Measurements from ENCODE around the gene GPC6.

The GPC6 gene

DNA sequence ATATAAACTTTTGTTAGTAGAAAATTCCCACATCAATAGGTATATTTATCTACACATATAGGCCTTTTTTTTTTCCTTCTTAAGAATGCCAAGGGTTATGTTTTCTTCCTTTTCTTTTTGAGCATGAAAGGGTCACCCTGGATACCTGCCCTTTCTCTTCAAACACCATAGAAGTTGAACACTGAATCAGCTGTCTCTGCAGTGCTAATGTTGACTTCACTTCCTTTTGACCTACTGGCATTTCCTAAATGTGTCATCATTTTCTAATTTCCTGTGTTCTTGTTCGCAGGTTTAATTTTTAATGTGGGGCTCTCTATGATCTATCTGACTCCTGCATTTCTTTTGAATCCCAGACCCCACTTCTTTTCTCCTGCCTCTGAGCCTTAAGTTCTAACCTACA, 532.0 kb downstream of the GPC6 start:
- Histone ChIP-seq H3K4me1 (ENCODE audit: control insufficient read depth, insufficient read depth, low read length) (no peaks in the 10 kb centered on the region), H3K36me3 (ENCODE audit: control insufficient read depth in 2 of 2, insufficient read depth in 1 of 2, low read length in 2 of 2) (no peaks in the 10 kb centered on the region), H3K4me3 (ENCODE audit: low read depth, low read length) (no peak overlapping the region), H3K9me3 (ENCODE audit: control insufficient read depth, insufficient read depth, low read depth, low read length) (no peaks in the 10 kb centered on the region), H3K27ac (ENCODE audit: extremely low read depth, low read depth, low read length) (no peak overlapping the region)
- ChIA-PET POLR2A (no interaction called here), CTCF (no interaction called here)
- no peak for TF ChIP-seq ZNF202 (tag by site-specific recombination; IDR thresholded peaks at IDR 0.05; ENCODE audit: borderline replicate concordance)
- TF ChIP-seq HOXA7 (CRISPR knock-in tag; IDR thresholded peaks at IDR 0.05; ENCODE audit: borderline replicate concordance), result no peak
- TF ChIP-seq HOXD13 (CRISPR knock-in tag; IDR thresholded peaks at IDR 0.05; ENCODE audit: borderline replicate concordance), result no peak
- TF ChIP-seq ZNF791 (tag by site-specific recombination; IDR thresholded peaks at IDR 0.05), result no peak
- TF ChIP-seq ZBTB8A (tag by site-specific recombination; IDR thresholded peaks at IDR 0.05), result no peak
- no peak for TF ChIP-seq TCF7L2 (IDR thresholded peaks at IDR 0.05; ENCODE audit: borderline replicate concordance, low read depth, low read length)
- TF ChIP-seq ZNF473 (tag by site-specific recombination; IDR thresholded peaks at IDR 0.05), result no peak
- TF ChIP-seq ZNF701 (tag by site-specific recombination; IDR thresholded peaks at IDR 0.05), result no peak
- TF ChIP-seq GFI1B (tag by site-specific recombination; IDR thresholded peaks at IDR 0.05), result no peak
- TF ChIP-seq, protein P1, sequence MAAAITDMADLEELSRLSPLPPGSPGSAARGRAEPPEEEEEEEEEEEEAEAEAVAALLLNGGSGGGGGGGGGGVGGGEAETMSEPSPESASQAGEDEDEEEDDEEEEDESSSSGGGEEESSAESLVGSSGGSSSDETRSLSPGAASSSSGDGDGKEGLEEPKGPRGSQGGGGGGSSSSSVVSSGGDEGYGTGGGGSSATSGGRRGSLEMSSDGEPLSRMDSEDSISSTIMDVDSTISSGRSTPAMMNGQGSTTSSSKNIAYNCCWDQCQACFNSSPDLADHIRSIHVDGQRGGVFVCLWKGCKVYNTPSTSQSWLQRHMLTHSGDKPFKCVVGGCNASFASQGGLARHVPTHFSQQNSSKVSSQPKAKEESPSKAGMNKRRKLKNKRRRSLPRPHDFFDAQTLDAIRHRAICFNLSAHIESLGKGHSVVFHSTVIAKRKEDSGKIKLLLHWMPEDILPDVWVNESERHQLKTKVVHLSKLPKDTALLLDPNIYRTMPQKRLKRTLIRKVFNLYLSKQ (tag by site-specific recombination; IDR thresholded peaks at IDR 0.05; ENCODE audit: borderline replicate concordance), result no peak
- TF ChIP-seq ZNF211 (tag by site-specific recombination; IDR thresholded peaks at IDR 0.05; ENCODE audit: low read depth), result no peak
- no peak for TF ChIP-seq ZBTB48 (tag by site-specific recombination; IDR thresholded peaks at IDR 0.05)
- no peak for TF ChIP-seq ZNF423 (tag by site-specific recombination; IDR thresholded peaks at IDR 0.05)
- TF ChIP-seq, protein P2, sequence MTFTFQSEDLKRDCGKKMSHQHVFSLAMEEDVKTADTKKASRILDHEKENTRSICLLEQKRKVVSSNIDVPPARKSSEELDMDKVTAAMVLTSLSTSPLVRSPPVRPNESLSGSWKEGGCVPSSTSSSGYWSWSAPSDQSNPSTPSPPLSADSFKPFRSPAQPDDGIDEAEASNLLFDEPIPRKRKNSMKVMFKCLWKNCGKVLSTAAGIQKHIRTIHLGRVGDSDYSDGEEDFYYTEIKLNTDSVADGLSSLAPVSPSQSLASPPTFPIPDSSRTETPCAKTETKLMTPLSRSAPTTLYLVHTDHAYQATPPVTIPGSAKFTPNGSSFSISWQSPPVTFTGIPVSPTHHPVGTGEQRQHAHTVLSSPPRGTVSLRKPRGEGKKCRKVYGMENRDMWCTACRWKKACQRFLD (tag by site-specific recombination; IDR thresholded peaks at IDR 0.05), result no peak
- TF ChIP-seq, protein P3, sequence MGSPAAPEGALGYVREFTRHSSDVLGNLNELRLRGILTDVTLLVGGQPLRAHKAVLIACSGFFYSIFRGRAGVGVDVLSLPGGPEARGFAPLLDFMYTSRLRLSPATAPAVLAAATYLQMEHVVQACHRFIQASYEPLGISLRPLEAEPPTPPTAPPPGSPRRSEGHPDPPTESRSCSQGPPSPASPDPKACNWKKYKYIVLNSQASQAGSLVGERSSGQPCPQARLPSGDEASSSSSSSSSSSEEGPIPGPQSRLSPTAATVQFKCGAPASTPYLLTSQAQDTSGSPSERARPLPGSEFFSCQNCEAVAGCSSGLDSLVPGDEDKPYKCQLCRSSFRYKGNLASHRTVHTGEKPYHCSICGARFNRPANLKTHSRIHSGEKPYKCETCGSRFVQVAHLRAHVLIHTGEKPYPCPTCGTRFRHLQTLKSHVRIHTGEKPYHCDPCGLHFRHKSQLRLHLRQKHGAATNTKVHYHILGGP (tag by site-specific recombination; IDR thresholded peaks at IDR 0.05), result no peak
- TF ChIP-seq, protein P4, sequence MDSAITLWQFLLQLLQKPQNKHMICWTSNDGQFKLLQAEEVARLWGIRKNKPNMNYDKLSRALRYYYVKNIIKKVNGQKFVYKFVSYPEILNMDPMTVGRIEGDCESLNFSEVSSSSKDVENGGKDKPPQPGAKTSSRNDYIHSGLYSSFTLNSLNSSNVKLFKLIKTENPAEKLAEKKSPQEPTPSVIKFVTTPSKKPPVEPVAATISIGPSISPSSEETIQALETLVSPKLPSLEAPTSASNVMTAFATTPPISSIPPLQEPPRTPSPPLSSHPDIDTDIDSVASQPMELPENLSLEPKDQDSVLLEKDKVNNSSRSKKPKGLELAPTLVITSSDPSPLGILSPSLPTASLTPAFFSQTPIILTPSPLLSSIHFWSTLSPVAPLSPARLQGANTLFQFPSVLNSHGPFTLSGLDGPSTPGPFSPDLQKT (IDR thresholded peaks at IDR 0.05; ENCODE audit: borderline replicate concordance, low read depth, low read length), result no peak

DNA sequence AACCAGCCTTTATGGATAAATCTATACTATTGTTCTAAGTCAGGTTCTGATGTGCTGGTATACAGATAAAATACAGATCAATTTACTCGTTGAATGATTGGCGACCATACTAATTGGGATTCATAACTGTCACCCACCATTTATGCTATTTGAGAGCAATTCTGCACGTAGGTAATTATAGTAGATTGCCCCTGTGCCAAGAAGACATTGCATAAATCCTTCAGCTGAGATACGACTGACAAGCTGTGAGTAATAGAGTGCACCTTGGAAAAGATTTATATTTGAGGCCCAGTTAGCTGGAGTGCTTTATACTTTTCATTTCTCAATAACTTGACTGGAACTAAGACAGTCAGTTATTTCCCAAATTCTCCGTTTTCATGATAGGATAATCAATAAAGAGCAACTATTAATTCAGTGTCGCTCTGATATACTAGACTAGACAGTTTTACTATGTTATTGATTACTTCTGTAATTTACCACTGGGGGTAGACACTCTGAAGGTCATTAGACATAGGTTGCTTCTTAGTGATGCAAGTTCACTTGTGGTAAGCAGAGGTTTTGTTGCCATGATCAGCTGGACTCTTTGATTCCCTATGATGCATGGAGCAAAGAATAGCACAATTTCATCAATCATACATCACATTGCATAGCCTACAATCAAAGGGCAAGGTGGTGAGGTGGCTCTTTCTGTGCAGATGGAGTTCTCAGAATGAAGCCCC, 536.3 kb downstream of the GPC6 start:
- no peaks in the 10 kb centered on the region for H3K9me3 ChIP-seq (ENCODE audit: control insufficient read depth, insufficient read depth, low read depth, low read length)
- POLR2A ChIA-PET, result no interaction called here
- H3K36me3 ChIP-seq (ENCODE audit: control insufficient read depth in 2 of 2, insufficient read depth in 1 of 2, low read length in 2 of 2), result no peaks in the 10 kb centered on the region
- H3K4me1 ChIP-seq (ENCODE audit: control insufficient read depth, insufficient read depth, low read length), result no peaks in the 10 kb centered on the region
- CTCF ChIA-PET, result interaction anchor here (0.5 to 0.6 kb wide), 2 partner anchors 173 to 886 kb away, joined by 3 read pairs; no protein-coding TSS in a partner anchor
- no peak overlapping the region for H3K4me3 ChIP-seq (ENCODE audit: low read depth, low read length)
- TF ChIP-seq TRIM28 (IDR thresholded peaks at IDR 0.05; ENCODE audit: borderline replicate concordance, low read length), result no peak
- TF ChIP-seq SETDB1 (IDR thresholded peaks at IDR 0.05; ENCODE audit: insufficient read length, low read length), result peak; percentile 76
- no peak for TF ChIP-seq ZNF561 (tag by site-specific recombination; IDR thresholded peaks at IDR 0.05; ENCODE audit: borderline replicate concordance)
- no peak for TF ChIP-seq ZNF610 (tag by site-specific recombination; IDR thresholded peaks at IDR 0.05; ENCODE audit: borderline replicate concordance)
- TF ChIP-seq ZNF548 (tag by site-specific recombination; IDR thresholded peaks at IDR 0.05), result no peak
- no peak for TF ChIP-seq MZF1 (tag by site-specific recombination; IDR thresholded peaks at IDR 0.05; ENCODE audit: borderline replicate concordance)
- TF ChIP-seq YY2 (tag by site-specific recombination; IDR thresholded peaks at IDR 0.05), result no peak
- TF ChIP-seq ZBTB21 (tag by site-specific recombination; IDR thresholded peaks at IDR 0.05), result no peak
- TF ChIP-seq ZNF596 (tag by site-specific recombination; IDR thresholded peaks at IDR 0.05), result no peak
- no peak overlapping the region for H3K27ac ChIP-seq (ENCODE audit: extremely low read depth, low read depth, low read length)
